Kidney tubule cell (primary cell): ENCODE data around the gene TMEM52B.

Experiments used
- DNase-seq: peaks from one replicate; pipeline ENCODE4 v3.0.0-alpha.2; 2018; ENCODE audit warnings: low spot score

The TMEM52B gene

GRCh38 chr12:10178821-10179220 is at the start of gene TMEM52B:
TMEM52B (plus strand) TSS chr12:10179032; CDS start chr12:10179575, 543 bp downstream.
- peak; percentile 61 for DNase-seq

GRCh38 chr12:10130042-10130441 is 48.8 kb upstream of the TMEM52B start, which contains the start of gene CLEC7A:
CLEC7A (minus strand) TSS chr12:10130199; CDS start chr12:10130082, 117 bp downstream.
- DNase-seq, result no peak

GRCh38 chr12:10131111-10131690 is 47.6 kb upstream of the TMEM52B start:
- DNase-seq, result no peak

DNA sequence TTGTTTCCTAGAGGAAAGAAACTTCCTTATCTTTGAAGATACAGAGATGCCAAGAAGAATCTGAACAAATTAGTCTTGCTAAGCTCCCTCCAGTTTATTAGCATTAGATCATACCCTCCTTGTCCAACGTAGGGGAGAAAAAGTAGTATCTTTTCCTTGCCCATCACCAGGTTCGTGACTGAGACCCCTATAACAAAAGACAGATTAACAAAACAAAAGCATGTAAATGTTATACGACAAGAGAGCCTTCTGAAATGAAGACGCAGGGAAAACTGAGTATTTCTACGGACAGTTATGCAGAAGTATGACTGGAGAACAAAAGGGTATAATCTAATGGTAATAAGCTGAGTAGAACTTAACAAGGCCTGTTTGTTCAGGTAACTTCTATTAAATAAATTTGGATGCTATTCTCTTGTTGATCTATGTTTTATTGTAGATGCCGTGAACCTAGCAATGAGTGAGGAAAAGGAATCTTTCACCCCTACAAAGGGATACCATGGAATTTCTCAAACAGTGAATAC is 45.9 kb upstream of the TMEM52B start:
- no peak for DNase-seq

GRCh38 chr12:10135126-10135525 is 43.7 kb upstream of the TMEM52B start:
- no peak for DNase-seq

DNA sequence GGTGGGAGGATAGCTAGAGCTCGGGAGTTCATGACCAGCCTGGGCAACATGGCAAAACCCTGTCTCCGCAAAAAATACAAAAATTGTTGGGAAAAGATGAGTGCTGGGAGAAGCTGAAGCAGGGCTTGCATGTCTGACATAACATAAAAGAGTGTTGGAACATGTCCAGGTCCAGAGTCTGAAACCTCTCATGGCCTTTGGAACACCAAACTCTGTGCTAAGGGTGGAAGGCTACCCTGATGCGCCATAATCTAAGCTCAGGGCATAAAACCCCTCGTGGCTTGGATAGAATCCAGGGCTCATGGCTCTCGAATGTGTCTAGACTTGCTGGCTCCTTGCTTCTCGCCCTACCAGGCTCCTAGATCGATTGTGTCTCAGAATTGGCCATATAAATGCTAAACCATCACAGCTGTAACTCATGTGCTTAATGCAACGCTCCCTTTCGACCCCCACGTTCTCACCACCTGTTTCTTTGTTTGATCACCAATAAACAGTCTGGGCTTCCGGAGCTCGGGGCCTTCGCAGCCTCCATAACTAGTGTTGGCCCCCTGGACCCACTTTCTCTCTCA is 42.1 kb upstream of the TMEM52B start:
- DNase-seq, result no peak

GRCh38 chr12:10140001-10140400 is 38.8 kb upstream of the TMEM52B start:
- peak; percentile 57 for DNase-seq

DNA sequence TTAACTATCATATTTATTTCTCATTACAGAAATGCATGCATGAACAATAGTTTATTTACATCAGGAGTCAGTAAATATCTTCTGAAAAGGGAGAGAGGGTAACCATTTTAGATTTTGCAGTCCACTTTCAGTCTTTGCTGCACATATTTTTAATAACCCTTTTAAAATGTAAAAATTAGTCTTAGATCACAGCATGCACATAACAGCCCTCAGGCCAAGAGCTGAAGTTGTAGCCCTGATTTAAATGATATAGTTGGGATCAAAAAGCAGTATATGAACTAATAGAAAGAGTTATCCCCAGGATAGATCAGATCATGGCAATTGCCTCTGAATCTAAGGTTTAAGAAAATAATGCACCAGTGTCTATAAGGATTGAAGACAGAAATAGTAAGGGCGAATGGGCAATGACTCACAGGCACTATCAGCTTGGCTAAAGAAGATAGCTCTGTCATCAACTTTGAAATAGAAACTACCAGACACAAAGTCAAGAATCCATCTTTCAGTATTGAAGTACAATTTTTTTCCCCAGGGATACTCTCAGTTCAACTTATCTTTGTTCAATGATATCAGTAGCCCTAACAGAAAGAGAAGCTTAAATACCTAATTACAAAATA is 35.7 kb upstream of the TMEM52B start:
- no peak for DNase-seq

DNA sequence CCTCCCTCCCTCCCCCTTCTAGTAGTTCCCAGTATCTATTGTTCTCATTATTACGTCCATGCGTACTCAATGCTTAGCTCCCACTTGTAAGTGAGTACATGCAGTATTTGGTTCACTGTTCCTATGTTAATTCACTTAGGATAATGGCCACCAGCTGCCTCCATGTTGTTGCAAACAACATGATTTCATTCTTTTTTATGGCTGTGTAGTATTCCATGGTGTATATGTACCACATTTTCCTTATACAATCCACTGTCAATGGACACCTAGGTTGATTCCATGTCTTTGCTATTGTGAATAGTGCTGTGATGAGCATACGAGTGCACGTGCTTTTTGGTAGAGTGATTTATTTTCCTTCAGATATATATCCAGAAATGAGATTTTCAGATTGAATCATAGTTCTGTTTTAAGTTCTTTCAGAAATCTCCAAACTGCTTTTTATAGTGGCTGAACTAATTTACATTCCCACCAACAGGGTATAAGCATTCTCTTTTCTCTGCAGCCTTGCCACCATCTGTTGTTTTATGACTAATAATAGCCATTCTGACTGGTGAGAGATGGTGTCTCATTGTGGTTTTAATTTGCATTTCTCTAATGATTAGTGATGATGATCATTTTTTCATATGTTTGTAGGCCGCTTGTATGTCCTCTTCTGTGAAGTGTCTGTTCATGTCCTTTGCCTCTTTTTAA is 31.0 kb upstream of the TMEM52B start:
- DNase-seq, result no peak

DNA sequence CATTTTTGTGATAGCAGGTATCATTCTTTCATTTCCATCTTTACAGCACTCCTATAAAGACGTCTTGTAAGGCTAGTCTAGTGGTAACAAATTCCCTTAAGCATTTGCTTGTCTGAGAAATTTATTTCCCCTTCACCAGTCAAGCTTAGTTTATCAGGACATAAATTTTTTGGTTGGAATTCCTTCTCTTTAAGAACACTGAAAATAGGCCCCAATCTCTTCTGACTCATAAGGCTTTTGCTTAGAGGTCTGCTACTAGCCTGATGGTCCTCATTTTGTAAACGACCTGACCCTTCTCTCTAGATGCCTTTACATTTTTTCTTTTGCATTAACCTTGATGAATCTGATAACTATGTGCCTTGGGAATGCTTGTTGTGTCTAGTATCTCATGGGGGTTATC is 27.2 kb upstream of the TMEM52B start:
- DNase-seq, result no peak

DNA sequence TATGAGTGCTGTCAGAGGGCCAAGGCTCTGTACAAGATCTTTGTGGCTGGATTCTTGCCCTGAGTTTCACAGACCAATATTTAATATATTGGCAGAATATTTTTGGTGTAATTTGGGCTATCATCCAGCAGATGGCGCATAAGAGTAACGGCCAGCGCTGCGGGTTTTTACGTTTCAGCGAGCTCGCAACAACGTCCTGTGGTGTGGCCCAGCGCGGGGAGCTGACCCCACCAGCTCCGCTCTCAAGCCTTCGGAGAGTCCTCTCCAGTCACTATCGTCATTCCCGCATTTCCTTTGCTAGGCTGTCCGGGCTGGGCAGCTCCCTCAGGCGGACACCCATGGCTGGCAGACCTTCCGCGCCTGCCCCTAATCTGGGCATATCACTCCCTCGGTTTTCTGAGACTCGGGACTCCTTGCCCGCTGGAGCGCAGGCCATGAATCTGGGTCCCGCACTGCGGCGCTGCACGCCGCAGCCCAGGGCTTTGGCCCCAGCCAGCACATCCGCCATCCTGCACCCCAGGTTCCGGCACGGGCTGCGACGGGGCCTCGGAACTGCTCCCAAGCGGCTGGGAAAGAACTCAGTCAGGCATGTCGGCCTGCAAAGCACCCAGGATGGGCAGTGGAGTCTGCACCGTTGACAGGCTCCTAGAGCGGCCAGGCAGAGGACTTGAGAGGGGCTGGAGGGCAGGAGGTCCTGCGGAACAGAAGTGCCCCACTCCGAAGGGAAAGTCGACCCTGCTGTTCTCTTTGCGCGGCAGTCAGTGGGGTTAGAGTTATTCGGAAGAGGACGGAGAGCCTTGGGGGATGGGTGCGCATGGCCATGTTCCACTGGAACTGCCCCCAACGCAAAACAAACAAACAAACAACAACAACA is 25.3 kb upstream of the TMEM52B start:
- peak; percentile 64 for DNase-seq

GRCh38 chr12:10154145-10154496 is 24.7 kb upstream of the TMEM52B start:
- DNase-seq, result no peak

GRCh38 chr12:10155966-10156365 is 22.9 kb upstream of the TMEM52B start:
- DNase-seq, result no peak

GRCh38 chr12:10158406-10158805 is 20.4 kb upstream of the TMEM52B start:
- no peak for DNase-seq

DNA sequence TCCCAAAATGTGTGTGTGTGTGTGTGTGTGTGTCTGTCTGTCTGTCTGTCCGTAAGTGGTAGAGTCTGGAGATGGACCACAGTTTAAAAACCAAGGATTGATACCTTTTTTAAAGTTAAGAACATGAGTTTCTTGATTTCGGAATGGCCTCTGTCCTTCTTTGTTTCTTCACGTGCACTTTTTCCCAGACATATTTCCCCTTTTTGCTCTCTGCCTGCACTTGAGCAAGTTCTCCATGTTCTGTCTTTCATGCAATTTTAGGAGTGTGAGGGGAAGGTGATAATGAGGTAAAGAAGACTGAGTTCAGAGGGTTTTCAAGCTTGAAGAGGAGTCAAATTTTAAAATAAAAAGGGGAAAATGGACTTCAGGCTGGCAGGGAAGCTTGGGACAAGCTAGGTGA is 19.6 kb upstream of the TMEM52B start:
- no peak for DNase-seq

DNA sequence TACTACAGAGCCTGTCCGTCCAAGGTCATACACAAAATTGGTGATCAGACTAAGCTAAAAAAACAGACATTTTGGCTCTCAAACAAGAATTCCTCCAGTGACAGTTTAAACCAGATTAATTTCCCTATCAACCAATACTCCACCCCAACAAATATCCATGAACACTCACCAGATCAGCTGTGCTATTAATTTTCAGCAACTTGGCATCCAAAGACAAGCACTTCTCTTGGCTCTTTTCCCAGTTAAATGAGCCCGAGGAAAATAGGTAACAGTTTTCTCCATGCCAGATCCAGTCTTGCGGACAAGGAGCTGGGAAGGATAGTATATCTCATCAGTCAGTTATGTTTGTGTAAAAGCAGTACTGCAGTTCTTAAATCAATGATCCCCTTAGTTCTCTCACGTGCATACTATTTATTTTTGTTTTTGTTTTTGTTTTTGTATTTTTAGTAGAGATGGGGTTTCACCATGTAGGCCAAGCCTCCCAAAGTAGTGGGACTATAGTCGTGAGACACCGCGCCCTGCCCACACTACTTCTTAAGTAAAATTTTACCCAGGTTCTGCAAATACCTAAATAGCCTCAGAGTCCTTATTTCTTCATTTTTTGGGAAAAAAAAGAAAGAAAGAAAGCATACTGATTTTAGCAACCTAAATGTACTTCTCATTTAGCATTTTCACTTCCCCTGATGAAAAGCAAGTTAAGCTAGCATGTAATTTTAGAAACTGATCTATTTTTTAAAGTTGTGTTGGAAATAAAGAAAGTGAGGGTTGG is 18.0 kb upstream of the TMEM52B start:
- DNase-seq, result peak; percentile 38

DNA sequence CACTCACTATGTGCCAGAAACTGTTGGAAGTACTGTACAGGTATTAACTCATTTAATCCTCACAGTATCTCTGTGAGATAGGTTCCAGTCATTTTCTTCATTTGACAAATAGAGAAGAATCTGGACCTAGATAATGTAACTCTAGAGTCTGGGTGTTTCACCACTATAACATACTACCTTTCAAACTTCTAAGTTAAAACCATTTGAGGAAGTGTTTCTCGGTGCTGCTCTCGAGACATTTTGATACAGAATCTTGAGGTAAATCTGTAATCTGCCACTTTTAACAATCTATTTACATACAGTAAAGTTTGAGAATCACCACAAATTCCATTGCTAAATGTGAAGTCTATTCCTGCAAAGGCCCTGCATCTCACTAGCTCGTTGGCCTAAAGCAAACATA is 15.7 kb upstream of the TMEM52B start:
- DNase-seq, result no peak

- no peak for DNase-seq
Observed at GRCh38 chr12:10165421-10165820, 13.4 kb upstream of the TMEM52B start.

DNA sequence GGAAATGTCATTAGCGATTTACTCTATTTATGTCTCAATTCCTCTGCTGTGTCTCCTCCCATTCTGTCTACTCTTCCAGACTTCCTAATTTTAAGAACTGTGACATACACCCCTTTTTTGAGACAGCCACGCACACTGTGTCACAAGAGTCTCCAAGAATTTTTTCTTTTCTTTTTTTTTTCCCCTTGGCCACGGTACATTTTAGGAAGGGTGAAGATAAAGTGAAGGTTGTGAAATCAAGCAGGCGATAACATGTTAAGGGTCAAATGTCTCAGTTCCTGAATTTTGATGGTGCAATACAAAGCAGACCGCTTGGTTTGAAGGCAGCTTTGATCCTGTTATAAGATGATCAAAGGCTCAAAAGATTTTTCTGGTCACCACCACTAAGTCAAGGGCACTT is 11.2 kb upstream of the TMEM52B start:
- no peak for DNase-seq

DNA sequence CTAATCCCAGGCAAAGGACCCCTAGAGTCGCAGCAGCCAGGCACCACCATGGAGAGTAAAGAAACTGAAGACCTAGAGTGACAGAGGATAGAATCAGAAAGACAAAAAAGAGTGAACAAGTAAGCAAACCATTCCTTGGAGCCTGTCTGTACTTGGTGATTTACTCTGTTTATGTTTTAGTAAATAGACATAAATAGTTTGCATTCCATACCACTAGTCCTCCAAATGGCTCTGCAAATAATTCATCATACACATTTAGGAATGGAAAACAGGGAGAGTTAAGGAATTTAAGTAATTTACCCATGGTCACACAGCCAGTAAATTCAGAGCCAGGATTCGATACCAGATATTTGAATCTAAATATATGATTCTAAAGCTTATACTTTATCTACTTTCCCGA is 9.7 kb upstream of the TMEM52B start:
- no peak for DNase-seq

- peak; percentile 30 for DNase-seq
Observed at GRCh38 chr12:10170216-10170615, 8.6 kb upstream of the TMEM52B start.
